ENCODE results near the gene YWHAG.

- no peak for TF ChIP-seq CTCF (IDR thresholded peaks at IDR 0.05)
- no peak for TF ChIP-seq EZH2phosphoT487 (IDR thresholded peaks at IDR 0.05)
Measured at GRCh38 chr7:76383089-76383944, 24.5 kb upstream of the YWHAG start.

Data from neural progenitor cell (in vitro differentiated cells).